Esophagus squamous epithelium (tissue), 4 donors: Measurements from ENCODE around the gene ZFP2.

Source experiments
- CTCF ChIP-seq, 6 experiments: fragments of 450-650 bp in 4 of 6; fragments of 200-600 bp in 2 of 6; sonication (generic) in 2 of 6; IDR thresholded peaks; one replicate each; pipeline ENCODE4 v1.5.1; 2016 to 2019; ENCODE audit warnings: antibody characterized with exemption in 6 of 6, mild to moderate bottlenecking in 4 of 6, moderate library complexity in 4 of 6
- POLR2A ChIP-seq, 4 donors: fragments of 450-650 bp; IDR thresholded peaks; one replicate each; pipeline ENCODE4 v1.6.1; 2017; ENCODE audit warnings: antibody characterized with exemption in 4 of 4, mild to moderate bottlenecking in 4 of 4, moderate library complexity in 3 of 4

DNA sequence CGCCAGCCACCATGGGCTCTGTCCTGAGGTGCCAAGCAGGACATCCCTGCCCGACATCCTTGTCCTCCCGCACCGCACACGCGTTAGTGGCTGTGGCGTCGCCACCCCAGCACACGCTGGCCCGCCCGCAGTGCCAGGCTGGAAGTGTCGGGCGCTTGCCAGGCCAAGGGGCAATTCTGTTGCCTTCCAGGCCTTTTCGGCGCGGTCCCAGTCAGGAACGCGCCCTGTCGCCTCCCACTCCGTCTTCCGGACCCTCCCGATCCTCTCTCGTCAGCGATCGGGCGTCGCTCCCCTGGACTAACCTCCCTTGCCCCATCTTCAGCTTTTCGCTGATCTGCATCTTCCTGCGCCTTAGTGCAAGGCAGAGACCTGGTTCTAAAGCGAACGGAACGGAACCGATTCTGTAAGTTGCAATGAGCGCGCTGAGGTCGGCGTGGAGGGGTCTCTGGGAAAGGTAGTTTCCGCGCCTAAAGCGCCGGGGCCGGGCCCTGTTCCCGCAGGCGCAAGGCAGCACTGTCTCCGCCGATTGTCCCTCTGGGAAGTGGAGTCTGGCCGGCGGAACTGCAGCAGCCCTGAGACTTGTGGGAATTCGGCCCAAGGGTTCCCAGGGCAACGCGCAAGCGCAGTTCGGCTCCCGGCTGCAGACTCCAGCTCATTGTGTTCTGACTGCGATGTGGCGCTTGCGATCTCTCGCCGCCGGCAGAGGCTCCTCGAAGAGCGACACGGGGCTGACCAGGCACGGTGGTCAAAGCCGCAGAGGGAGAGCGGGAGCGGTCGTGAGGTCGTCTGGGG lies 45.1 kb downstream of the ZFP2 start, which contains the start of gene ZNF454:
- TF ChIP-seq CTCF (IDR thresholded peaks at IDR 0.05) (no peak), POLR2A (IDR thresholded peaks at IDR 0.05) (no peak)
